Suppressor macrophage treated with lipopolysaccharide for 1 hour (primary cell): ENCODE data around the gene MAML3.
A peak's percentile ranks its signal among the peaks of the same experiment; 100 is the strongest.

Experiments
- DNase-seq, 3 donors: peaks; one replicate each; pipeline ENCODE4 v3.0.0-alpha.2; 2020 to 2022

MAML3 gene

DNA sequence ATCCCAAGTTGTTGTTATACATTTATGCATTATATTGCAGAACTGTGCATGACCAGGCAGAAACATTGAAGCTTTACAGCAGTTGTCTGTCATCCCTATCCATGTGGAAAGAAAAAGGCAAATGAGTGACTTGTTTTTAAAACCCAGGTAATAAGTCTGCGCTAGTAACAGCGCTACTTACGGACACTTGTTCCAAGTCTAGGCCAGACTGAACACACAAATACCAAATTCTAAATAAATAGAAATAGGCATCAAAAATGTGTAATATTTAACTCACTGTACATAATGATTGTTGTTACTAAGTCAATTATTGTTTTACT, 548 bp upstream of the MAML3 start:
- no peak for DNase-seq

DNA sequence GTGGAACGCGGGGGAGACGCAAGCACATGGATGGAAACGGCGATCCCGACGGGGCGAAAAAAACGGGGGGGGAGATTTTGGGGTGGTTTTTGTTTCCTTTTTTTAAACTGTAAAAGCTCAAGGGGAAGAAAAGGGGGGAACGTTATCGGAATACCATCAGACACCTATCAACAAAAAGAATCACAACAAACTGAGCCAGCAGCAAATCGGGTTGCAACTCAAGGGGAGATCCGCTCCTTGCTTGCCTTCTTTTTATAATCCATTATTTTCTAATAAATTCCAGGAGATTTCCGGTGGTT, 616 bp downstream of the MAML3 start:
- DNase-seq = no peak

DNA sequence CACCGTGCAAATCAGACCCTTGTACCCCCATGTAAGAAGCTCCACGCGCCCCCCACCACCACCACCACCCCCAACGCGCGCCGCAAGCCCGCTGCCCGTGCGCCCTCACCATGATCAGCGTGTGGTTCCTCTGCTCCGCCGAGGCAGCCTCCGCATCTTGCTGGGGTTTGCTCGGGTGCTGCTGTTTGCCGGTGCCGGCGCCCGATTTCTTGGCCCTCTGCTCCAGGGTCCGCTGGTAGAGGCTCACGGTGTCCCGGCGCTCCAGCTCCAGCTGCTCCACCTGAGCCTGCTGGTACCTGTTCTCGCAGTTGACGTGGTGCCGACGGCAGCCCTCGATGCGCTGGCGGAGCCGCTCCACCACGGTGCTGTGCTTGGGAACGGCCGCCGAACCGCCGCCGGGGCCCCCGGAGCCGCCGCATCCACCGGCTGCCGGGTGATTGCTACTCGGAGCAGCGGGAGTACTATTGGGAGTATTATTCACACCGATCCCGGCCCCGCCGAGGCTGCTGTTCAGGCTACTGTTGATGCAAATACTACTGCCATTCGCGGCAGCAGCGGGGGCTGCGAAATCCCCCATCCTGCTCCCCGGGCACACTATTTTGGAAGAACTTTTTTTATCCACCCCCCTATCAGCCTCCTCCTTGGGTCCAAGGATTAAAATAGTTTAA, 1.1 kb downstream of the MAML3 start:
- DNase-seq = peak; percentile 38 to 71 (median 51)

DNA sequence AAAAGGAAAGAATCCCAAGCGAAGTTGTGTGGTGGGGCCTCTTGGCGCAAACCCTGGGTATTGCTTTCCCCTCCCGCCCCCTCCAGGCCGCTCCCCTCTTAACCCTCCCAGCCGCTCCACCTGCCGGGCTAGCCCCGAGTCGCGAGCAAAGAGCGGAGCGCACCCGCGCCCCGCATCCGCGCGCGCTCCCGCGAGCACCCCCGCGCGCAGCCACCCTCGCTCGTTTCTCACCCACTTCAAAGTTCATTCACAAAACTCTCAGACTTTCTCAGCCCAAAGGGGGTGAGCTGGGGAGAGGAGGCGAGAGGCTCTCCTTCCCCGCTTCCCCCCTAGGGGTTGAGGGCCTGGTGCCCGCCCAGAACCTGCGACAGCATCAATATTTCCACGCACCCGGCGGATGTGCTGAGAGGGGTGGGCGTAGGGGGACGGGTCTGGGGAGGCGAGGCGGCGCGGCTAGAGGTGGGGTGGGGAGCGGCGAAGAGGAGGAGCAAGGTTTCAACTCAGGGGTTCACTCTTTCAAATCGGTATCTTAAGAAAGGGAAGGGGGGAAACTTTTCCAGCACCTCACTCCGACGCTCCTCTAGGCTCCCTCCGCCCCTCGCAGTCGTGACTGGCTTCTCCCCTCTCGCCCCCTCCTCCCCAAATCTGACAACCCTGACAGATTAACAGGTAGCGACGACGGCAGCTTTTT, 1.8 kb downstream of the MAML3 start:
- DNase-seq = peak; percentile 37 to 64 (median 42)

DNA sequence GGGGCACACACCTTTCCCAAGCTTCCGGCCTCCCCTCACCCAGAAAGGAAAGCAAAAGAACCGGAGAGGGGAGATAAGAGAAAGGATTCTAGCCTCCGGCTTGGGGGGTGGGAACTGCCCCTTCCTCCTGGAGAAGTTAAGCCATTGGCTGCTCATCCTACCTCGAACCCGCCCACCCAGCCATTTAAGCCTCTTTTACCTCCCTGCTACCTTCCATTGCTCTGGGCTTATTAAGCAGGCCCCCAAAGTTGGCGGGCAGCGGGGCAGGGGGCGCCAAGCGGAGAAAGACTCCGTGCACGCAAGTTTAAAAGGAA, 2.3 kb downstream of the MAML3 start:
- DNase-seq = peak; percentile 65 to 73 (median 71)

DNA sequence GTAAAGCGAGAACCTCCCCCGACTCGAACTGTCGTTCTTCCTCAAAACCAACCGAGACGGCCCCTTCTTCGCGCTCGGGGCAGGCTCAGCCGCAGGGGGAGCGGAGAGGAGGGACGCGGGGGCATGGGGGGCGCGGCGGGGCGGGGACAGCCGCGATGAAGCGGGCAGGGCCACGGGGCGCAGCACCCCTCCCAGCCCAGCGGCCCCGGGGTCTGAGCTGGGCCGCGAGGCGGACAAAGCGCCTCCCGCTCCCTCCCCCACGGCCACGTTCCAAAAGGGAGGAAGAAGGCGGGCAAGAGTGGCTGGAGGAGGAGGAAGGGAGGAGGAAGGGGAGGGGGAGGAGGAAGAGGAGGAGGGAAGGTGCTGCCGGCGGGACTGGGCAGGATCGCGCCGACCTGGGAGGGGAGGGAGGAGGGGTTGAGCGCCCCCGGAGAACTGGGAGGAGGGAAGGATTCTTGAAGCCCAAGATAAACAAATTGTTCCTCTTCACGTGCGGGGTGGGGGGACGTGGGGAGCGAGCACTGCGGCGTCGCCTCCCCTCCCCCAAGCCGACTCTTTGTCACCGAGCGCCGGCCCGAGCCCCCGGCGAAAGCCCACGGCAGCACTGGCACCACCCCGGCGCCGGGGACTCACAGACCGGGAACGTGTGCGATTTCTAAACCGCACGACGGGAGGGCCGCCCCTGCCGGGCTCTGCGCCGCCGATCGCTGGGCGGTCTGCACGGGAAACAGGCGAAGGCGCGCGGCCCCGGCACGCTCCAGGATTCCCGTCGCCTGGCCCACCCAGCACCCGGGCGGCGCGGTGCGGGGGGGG, 2.9 kb downstream of the MAML3 start:
- peak; percentile 92 to 96 (median 94) for DNase-seq

DNA sequence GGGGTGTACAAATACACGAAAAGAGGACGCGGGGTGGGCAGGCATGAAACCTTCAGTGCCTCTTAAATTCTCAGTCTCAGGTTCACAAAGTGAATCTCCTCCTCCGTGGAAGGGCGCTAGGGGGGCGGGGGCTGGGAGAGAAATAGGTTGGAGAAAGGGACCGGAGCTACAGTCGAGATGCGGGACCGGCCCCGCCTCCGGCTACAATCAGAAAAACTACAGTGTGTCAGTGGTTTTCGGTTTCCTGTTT, 3.4 kb downstream of the MAML3 start:
- no peak for DNase-seq

DNA sequence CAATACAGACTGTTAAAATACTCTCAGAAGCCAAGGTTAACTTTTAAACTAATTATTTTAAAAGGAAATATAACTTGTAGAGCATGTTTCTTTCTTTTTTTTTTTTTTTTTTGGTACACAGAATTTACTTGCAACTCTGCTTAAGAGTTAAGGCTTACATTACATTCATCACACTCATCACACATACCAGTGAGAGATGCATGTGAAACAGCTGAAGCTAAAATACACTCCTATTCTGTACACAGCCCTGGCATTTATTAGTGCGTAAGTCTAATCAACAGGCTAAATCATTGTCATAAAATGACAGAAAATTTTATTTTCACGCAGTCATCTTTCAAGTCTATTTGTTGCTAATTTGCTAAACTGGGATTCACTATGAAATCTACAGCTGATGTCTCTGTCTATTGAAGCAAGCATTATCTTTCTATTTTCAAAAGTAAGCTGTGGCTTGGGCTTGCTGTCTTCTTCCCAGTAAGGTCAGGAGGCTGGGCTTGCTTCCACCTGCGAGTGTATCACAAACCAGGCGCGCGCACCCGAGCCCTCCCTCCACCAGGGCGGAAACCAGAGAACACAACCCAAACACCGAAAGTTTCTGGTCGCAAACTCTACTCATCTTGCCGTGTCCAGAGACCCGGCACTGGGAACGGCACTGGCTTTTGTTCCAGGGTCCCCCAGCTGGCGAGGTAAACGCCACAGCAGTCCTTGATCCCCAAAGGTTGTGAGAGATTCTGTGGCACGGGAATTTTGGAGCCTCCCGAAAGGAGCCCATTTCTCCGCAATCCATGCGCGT, 3.9 kb downstream of the MAML3 start:
- peak; percentile 42 to 57 (median 47) for DNase-seq

DNA sequence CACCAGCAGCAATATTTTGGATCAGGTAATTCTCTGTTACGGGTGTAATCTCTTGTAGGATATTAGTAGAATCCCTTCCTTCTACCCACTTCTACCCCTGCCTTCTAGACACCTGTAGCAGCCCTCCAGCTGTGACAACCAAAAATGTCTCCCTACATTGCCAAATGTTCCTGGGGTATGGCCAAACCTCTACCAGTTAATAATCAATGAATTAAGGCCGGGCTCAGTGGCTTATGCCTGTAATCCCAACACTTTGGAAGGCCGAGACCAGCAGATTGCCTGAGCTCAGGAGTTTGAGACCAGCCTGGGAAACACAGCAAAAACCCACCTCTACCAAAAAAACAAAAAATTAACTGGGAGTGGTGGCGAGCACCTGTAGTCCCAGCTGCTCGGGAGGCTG, 9.9 kb downstream of the MAML3 start:
- DNase-seq = no peak

DNA sequence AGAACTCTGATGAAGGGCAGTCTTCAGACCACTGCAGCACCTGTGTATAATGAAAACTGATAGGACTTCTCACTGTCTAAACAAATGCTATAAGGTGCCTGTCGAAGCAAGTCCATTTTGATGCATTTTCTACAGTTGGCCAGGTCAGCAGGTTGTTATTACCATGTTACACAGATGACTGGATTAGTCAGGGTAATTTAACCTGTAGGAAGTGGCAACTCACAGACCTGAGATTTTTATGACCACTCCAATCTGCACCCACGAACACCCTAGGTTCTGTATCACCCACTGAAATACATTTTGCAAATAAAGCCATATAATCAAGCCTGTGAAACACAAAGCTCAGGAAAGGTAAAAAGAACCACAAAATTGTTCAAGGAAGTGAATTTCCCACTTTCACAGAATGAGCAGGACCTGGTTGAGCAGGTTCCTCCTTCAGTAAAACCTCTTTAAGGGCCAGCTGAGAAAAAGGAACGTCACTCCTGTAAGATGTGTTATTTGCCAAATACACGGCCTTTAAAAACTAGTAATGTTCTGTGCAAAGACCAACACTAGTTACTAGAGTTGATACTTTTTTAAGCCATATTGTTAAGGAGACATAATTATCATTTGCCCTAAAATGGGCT, 12.7 kb downstream of the MAML3 start:
- DNase-seq = no peak

DNA sequence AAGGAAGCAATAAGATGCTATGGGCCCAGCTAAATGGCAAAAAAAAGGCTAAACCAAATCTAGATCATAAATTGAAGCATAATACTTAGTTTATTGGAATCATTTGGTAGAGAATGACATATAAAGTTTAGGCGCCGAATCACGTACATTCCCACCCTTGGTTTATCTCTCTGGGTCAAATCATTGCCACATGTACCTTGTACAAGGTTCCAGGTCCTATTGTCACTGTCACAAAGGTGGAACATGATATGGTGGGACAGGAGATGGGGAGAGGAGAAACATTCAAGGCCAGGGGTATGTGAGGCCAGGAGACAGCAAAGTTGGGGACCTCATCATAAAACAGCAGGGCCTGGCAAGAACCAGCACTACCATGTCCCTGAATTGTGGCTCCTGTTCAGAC, 13.4 kb downstream of the MAML3 start:
- no peak for DNase-seq

DNA sequence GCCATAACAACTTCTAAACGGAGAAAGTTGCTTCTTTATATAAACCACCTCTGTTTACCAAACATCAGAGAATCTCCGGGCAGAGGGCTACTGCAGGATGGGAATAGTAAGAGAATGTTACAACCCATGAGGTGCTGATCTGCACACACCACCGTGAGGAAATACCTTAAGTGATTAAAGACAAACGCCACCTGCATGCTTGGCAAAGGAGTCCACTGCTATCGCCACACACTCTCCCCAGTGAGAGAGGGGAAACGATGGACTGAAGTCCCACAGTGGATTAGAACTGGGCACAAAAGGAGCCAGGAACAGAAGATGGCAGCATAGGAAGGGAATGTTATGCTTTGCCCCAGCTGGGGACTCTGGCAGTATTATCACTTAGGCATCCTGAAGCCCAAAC, 15.6 kb downstream of the MAML3 start:
- no peak for DNase-seq

DNA sequence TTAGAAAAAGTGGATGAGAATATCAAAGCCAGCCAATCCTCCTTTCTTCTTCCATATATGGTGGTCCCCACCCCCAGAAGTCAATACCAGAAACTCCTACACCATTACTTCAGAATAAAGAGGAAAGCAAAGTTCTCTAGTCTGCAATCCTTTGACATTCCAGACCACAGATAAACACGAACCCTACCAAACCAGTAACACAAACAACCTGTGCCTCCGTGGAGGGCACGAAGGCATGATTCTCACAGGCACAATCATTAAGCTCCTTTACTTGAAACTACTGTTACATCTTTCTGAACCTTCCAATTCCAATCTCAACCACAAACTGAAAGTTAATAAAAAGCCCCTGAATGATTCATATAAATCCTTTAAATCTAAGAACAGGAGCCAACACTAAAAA, 16.3 kb downstream of the MAML3 start:
- DNase-seq = peak; percentile 5 to 61 (median 43)

DNA sequence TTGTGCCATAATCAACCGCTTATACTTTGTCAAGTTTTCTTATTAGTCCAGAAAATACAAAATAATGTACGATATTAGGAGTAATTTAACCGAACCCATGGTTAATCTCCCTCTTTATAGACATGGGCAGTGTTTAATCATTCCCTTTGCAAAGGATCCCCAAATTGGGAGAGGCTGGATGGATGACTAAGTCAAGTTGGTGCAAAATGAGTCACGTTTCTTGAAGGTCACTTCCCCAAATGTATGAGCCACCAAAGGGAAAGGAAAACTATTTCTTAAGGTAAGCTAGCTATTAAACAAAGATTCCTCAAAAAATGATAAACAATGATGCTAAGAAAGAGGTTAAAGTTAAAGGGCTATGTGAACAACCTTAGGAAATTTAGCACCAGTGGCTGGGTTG, 17.5 kb downstream of the MAML3 start:
- peak; percentile 79 to 96 (median 93) for DNase-seq

DNA sequence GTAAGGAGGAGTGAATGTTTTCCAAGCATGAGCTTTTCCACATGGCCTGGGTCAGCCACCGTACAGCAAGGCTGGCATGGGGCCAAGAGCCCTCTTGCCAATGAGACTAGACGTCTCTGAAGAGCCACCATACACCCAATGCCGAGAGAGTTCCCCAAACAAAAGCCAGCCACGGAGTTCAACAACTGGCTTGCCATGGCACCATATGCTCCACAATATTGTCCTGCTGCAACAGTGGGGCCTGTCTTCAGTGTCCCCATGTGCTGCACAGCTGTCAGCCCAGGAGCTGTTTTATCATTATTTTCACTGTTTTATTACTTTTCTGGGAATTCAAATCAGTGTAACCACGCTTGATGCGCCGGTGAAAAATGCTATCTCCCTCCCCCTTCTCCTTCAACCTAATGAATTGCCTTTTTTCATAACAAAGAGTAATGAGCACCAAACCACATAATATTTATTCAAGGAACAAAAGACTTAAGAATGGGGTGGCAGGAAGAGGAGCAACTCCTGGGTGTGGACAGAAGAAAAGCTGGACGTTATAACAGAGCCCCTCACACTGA, 18.4 kb downstream of the MAML3 start:
- DNase-seq = no peak

DNA sequence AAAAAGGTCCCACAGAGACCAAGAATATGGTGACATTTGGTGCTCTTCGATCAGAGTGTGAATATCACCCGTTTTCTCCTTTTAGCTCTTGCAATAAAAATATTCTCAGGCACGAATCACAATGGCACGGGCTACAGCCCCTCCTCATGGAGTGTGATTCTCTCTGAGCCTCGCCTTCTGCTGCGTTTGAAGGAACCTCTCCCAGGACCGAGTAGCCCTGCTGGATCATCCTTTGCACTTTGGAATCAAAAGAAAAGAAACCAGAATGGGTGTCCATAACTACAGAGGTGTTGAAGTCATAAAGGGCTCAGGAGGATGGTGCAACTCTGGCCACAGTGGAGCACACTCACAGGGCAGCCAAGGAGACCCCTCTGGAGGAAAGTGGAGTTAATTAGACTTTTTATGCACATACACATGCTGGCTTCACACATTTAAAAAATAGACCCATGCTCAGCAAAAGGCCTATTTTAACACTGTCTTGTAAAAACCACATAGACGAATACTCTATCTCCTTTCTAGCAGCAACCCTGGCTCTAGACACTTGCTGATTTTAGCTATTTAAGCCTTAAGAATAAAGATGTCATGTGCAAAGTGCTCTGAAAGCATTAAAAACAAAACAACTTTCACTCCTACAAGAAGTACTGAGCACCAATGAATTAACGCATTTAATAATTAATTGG, 19.1 kb downstream of the MAML3 start:
- DNase-seq = no peak

DNA sequence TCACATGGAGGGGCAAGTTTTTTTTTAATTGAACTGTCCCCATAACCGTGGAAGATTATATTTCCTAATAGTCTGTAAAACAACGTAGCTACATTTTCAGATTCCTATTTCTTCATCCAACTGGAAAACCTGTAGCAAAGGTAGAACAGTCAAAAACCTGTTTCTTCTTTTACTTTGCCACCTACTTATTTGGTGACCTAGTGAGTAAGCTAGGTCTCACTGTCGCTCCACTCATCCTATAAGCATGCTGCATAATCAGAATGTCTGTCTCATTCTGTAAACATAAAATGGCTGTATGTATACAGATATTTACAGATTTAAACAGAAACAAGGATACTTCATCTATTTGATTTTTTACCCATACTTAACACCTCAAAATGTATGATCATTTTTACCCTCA, 20.4 kb downstream of the MAML3 start:
- no peak for DNase-seq

DNA sequence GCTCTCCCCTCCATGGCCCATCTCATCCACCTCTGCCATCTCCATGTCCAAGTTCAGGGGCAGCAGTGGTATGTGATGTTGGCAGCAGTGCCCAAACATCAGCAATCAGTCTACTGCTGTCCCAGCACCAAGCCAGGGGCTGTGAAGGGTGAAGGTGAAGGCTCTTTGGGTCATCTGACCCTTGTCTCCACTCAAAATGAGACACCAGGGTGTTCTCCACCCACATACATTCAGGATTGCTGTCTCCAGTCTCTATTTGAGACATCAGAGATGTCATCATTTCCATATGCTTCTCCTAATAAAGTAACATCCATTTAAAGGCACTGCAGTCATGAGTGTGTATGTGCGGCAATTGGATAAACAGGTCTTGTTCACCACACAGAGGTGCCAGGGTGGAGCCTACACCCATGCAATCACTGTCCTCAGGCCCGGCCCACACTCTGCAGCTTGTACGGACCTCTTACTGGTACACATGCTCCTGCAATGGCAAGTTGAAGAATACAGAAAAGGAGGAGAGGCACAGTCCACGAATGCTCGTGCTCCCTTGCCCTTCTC, 22.2 kb downstream of the MAML3 start:
- peak; percentile 16 to 50 (median 36) for DNase-seq

DNA sequence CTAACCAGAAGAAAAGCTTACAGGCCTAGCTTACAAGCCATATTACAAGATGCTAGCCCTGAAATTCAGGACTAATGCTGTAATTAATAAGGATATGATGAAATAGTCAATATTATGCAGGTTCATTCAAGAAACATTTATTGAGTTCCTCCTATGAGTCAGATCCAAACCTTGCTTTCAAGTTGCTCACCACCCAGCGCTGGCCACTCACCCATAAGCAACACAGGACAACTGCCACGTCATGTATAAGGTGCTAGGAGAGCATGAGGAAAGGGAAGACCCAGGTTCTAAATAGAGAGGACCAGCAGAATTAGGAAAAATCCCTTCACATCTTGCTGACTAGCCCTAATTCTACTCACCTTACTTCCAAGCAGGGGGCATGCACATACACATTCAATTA, 23.3 kb downstream of the MAML3 start:
- peak; percentile 55 to 63 (median 62) for DNase-seq

DNA sequence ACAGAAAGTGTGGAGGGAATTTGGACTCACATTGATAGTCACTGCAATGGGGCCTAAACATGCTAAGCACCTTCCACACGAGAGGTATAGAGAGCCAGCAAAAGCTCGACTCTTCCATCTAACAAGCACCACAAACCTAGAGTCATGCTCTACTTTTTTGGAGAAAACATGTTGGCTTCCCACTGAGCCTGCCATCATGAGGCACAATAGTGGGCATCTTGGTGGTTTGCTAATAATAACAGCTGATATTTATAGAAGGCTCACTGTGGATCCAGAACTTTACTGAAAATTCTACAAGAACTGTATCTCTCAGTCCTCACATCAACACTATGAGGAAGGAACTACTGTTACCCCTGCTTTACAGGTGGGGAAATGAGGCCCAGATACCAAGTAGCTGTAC, 26.6 kb downstream of the MAML3 start:
- DNase-seq = no peak

DNA sequence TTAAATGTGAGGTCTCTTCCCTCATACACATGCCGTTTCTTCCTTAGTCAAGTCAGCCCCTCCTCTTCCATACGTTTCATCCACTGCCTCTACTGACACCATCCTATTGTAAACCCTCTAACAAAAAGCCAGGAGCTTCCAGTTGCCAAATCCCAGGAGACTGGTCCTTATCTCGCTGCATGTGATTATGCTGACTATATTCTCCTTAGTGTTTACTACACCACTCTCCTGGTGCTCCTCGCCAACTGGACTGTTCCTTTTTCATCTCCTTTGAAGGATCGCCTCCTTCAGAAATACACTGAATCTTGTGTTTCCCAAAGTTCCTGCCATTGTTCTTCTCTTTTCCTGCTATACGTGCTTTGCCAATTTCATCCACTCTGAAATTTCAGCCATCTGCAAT, 27.7 kb downstream of the MAML3 start:
- DNase-seq = no peak

DNA sequence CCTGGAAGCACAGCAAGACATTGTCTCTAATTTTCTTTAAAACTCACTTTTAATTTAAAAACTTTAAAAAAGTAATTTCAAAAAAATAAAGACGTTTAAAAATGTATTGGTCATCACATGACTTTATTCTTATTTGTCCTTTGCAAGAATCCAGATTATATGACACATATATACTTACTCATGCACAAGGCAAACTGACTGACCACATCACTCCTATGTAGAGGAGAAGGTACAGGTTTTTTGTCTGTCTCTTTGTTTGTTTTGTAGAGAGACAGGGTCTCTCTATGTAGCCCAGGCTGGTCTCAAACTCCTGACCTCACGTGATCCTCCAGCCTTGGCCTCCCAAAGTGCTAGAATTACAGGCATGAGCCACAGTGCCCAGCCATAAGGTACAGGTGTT, 28.6 kb downstream of the MAML3 start:
- DNase-seq = no peak
